HG03280 (cell line): ENCODE measurements around the gene PDE8B.

Source experiments
- ATAC-seq: cut with Tn5 transposase; IDR thresholded peaks from one replicate; pipeline ENCODE4 v1.9.1; 2021; ENCODE audit warnings: mild to moderate bottlenecking, moderate library complexity; ENCODE audit not compliant: unreplicated experiment

PDE8B gene

GRCh38 chr5:77230727-77231470 is 20.4 kb downstream of the PDE8B start:
- ATAC-seq, result no peak

DNA sequence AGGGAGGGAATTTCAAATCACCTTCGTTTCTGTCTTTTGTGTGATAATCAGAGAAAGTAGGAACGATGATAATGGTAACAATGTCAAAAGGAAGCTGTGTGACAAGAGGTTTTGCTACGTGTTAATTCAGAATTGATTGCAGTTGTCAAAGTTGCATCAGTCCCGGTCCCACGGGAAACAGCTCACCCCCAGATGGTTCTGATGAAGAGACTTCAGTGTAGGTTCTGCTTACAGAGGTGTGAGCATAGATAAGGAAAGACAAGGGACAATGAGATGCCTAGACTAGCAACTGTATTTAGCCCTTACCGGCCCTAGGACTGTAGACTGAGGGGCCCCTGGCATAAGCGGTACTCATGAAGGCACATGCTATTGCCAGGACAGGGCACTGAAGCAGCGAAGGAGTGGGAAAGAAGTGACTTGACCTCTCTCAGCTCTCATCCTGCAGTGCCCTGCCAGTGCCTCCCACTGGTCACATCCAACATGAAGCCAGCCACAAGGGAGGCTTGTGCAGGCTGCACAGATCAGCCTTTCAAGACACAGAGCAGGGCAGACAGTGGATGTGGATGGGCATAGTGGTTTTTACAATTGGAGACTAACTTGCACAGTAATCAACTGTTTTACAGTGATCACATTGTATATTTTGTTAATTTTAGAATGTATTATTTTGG is 21.1 kb downstream of the PDE8B start:
- no peak for ATAC-seq

DNA sequence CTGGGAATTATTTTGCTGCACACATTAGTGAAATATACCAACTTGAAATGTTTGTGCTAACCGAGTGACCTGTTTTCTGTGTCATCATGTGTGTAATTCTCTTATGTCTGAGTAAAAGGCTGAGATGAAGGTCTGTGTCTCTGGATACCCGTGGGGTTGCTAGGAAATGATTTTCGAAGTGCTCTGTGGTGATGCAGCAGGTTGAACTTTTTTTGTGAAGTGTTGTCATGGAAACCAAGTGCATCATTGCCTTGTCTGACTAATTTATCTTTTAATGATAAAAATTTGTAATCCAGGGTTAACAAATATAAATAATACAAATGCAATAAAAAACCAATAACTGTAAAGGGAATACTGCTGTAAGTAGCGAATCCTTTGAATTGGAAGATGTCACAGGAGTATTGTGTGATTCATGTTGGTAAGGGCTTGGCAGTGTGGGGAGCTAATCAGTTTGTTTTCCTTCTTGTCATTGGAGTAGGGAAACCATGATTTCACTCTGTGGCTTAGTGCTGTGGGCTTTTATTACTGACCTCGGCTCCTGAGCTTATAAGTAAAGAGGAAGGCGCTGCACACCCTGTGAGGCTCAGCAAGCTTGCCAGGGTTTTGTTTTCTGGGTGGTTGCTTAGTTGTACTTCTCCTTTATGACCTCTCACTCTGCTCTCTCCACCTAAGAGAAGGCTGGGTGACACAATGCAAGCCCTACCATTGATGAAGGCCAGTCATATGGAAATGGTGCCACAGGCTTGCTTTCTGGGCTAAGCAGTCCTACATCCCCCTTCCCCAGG is 22.3 kb downstream of the PDE8B start:
- no peak for ATAC-seq

DNA sequence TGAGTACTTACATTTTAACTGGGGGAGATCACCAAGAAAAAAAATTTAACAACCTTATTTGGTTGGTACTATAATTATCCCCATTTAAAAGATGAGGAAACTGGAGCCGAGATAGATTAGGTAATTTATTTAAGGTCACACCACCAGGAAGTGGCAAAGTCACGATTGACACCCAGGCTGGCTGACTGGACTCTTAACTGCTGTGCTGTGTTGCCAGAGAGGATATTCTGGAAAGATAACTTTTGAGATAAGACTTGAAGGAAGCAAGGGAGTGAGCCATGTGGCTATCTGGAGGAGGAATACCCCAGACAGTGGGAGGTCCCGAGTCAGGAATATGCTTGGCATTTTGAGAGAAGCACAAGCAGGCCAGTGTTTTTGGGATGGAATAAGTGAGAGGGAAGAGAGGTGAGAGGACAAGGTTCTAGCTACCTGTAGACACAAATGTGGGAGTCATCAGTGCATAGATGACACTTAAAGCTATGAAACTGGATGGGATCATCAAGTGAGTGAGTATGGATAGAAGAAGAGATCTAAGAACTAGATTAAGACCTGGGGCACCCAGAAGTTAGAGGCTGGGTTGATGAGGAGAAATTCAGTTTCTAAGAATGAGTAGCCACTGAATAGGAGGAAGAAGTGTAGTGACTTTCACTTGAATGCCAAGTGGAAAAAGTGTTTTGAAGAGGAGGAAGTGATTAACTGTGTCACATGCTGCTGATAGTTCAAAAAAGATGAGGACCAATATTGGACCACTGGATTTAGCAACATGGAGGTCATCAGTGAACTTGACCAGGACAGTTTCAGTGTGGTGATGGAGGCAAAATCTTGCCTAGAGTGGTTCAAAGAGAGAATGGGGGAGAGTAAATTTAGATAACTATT is 25.6 kb downstream of the PDE8B start:
- no peak for ATAC-seq

- ATAC-seq, result no peak
These were observed 28.8 kb downstream of the PDE8B start for GRCh38 chr5:77239126-77239741.

GRCh38 chr5:77241444-77241843 is 31.0 kb downstream of the PDE8B start:
- ATAC-seq, result no peak

GRCh38 chr5:77249475-77249874 is 39.0 kb downstream of the PDE8B start:
- no peak for ATAC-seq

- no peak for ATAC-seq
These were observed 39.5 kb downstream of the PDE8B start for GRCh38 chr5:77250021-77250420.

DNA sequence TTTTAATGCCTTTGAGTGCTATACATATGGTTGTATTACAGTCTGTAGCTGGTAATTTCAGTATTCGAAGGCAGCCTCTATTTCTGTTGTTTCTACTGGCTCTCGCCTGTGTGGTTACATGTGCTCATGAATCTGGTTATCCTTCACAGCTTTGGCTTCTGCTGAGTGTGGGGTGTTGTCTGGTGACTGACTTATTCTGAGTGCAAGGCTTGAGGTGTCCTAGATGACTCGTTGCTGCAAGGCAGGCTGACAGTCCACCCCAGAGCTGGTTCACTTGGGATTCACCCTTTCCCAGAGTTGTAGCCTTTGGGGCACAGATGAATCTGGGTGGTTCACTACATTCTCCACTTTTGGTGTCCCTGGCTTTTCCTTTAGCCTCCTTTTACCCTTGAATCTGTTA is 41.4 kb downstream of the PDE8B start:
- ATAC-seq, result no peak

DNA sequence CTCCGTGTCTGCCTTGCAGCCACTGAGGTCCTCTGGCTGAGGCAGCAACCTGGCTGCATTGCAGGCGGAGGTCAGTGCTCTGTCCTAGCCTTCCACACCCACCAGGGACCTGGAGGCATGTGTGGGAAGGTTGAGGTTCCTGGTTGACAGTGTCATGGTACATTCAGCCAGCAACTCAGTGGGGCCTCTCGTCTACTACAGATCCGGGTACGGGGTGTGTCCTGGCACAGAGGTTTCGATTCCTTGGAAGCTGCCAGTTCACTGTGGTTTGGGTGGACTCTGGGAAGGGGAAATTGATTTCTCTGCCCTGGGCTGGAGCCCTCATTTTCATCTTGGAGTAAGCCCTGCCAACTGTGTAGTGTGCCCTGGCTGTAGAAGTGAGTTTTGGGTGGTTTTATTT is 45.1 kb downstream of the PDE8B start:
- ATAC-seq, result no peak

DNA sequence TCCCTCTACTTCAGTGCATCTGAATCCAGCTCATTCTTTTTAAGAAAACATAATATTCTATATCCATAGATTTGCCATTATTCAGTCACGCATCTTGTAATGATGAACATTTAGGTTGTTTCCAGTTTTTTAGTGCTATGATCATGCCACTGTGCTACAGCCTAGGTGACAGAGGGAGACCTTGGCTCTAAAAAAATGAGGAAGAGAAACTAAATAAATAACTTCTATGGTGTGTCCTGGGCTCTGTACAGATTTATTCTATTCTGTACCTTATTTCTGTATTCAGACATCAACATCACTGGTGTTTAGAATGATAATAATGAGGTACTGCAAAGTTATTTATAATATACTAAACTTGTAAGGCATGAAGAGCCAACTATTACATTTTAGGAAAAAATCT is 45.9 kb downstream of the PDE8B start:
- no peak for ATAC-seq

DNA sequence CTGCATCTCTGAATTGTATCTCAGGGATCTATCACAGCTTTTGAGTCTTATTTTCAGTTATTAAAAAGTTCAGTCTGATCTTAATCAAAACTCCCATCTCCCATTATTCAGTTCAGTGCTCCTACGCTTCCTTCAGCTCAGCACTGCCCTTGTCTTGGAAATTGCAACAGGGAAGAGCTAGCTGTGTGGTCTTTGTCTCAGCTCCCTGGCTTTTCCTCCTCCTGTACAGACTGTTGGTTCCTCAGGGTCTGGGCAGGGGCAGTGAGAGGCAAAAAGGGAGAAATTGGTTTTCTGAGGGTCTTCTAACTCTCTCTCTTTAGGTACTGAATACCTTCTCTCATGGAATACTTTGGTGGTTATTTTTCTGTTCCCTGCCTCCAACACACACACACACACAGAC is 48.2 kb downstream of the PDE8B start:
- ATAC-seq, result no peak

DNA sequence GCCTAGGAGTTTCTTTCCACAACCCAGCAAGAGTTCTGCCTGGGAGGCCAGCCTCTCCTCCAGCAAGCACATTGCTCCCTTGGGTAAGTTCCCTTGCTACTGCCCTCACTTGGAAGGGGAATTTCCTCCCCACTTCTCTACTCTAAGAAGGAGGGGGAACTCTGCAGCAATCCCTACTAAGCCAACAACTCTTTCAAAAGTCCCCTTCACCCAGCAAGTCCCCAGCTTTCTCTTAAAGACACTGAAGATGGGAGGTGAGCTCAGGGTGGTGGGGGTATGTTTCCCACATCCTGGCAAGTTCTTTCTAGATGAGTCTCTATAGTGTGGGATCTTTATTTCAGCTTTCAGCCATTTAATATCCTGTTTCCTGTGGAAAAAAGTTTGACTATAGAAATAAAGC is 49.0 kb downstream of the PDE8B start:
- no peak for ATAC-seq

GRCh38 chr5:77262697-77263096 is 52.2 kb downstream of the PDE8B start:
- ATAC-seq, result no peak

GRCh38 chr5:77266291-77266690 is 55.8 kb downstream of the PDE8B start:
- ATAC-seq, result no peak

DNA sequence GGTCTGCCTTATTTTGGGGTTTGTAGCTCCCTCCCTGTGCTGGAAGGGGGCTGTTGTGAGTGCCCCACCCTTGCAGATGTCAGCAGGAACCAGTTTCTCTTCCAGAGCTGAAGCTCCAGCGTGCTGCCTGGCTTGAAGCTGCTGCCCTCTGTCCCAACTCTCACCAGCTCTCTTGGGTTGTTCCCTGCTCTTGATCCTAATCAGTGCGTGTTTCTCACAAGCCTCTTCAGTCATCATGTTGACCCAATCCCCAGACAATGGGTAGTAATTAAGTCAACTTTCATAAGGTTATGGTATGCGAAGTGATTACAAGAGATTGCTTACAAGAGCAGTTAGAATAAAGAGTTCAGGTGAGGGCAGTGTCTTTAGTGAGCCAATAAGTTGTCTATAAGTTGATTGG is 57.0 kb downstream of the PDE8B start:
- ATAC-seq, result no peak

GRCh38 chr5:77272206-77272605 is 61.7 kb downstream of the PDE8B start:
- ATAC-seq, result no peak

- ATAC-seq, result no peak
These were observed 67.3 kb downstream of the PDE8B start for GRCh38 chr5:77277759-77278158.

DNA sequence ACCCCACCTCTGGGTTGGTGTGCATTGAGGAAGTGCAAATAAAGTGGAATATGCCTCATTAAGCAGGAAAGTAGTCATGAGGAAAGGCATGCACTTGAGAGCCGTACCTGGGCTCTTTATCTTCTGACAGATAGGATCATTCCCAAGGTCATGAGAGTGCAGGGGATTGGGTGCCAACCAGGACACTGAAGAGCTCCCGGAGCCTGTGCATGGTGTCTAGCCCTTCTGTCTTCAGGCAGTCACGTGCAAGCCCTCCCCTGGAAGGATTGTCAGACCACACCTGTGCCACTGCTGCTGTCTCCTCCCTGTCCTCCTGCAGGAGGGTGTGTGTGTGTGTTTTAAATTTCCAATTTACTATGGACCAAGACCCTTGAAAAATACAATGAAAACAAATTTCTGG is 69.6 kb downstream of the PDE8B start:
- no peak for ATAC-seq

- no peak for ATAC-seq
These were observed 71.5 kb downstream of the PDE8B start for GRCh38 chr5:77281969-77282336.
